ENCODE results near the gene HOXB6.

Gene HOXB6

GRCh38 chr17:48559840-48560817, 44.7 kb downstream of the HOXB6 start:
- ChIA-PET POLR2A (no interaction called here), CTCF (interaction anchor here (1.1 kb wide), 1 partner anchor 303 kb away, joined by 3 read pairs; no protein-coding TSS in a partner anchor)
- DNase-seq (ENCODE audit: extremely low spot score): no peak
- no peak for TF ChIP-seq CTCF (IDR thresholded peaks at IDR 0.05; ENCODE audit: control extremely low read depth, extremely low read depth, low read depth, missing control alignments)

GRCh38 chr17:48559122-48559839, 45.5 kb downstream of the HOXB6 start:
- no peak for TF ChIP-seq CTCF (IDR thresholded peaks at IDR 0.05; ENCODE audit: control extremely low read depth, extremely low read depth, low read depth, missing control alignments)
- CTCF ChIA-PET: interaction anchor here (1.1 kb wide), 1 partner anchor 302 kb away, joined by 3 read pairs; no protein-coding TSS in a partner anchor
- DNase-seq (ENCODE audit: extremely low spot score): no peak
- POLR2A ChIA-PET: no interaction called here

- POLR2A ChIA-PET: no interaction called here
- CTCF ChIA-PET: no interaction called here
- no peak for DNase-seq (ENCODE audit: extremely low spot score)
- no peak for TF ChIP-seq CTCF (IDR thresholded peaks at IDR 0.05; ENCODE audit: control extremely low read depth, extremely low read depth, low read depth, missing control alignments)
These were observed 46.0 kb downstream of the HOXB6 start for GRCh38 chr17:48558831-48559121.

GRCh38 chr17:48558057-48558830, 46.5 kb downstream of the HOXB6 start:
- no peak for TF ChIP-seq CTCF (IDR thresholded peaks at IDR 0.05; ENCODE audit: control extremely low read depth, extremely low read depth, low read depth, missing control alignments)
- ChIA-PET CTCF (interaction anchor here (1.4 kb wide), 1 partner anchor 8 kb away, joined by 3 read pairs; no protein-coding TSS in a partner anchor), POLR2A (no interaction called here)
- DNase-seq (ENCODE audit: extremely low spot score): no peak

GRCh38 chr17:48556576-48557401, 48.0 kb downstream of the HOXB6 start:
- no peak for DNase-seq (ENCODE audit: extremely low spot score)
- ChIA-PET POLR2A (no interaction called here), CTCF (interaction anchor here (0.7 to 1.4 kb wide), 5 partner anchors 10 to 248 kb away, joined by 3 read pairs; partner anchors contain the start of gene HOXB1)
- no peak for TF ChIP-seq CTCF (IDR thresholded peaks at IDR 0.05; ENCODE audit: control extremely low read depth, extremely low read depth, low read depth, missing control alignments)

Data from GM10248 (cell line).